Hematopoietic multipotent progenitor cell (in vitro differentiated cells): ENCODE data around the gene PARD3. TPM values are rescaled to one million over a fixed set of nuclear protein-coding genes. Genes with fewer than 3 reads are reported as not detected.
A peak's percentile ranks its signal among the peaks of the same experiment; 100 is the strongest.

Experiments
- DNase-seq, 3 donors: peaks; one replicate each; pipeline ENCODE4 v3.0.0-alpha.2; 2011 to 2015; ENCODE audit warnings: low read depth in 2 of 3, low spot score in 2 of 3
- total RNA-seq: library from RNA; depleted of rRNA; stranded (reverse); fragments of >200 nt; gene quantifications from one replicate; pipeline ENCODE4 v1.2.3, GENCODE V29; 2012

The PARD3 gene
- total RNA-seq, 1 donor = 3.2 TPM

DNA sequence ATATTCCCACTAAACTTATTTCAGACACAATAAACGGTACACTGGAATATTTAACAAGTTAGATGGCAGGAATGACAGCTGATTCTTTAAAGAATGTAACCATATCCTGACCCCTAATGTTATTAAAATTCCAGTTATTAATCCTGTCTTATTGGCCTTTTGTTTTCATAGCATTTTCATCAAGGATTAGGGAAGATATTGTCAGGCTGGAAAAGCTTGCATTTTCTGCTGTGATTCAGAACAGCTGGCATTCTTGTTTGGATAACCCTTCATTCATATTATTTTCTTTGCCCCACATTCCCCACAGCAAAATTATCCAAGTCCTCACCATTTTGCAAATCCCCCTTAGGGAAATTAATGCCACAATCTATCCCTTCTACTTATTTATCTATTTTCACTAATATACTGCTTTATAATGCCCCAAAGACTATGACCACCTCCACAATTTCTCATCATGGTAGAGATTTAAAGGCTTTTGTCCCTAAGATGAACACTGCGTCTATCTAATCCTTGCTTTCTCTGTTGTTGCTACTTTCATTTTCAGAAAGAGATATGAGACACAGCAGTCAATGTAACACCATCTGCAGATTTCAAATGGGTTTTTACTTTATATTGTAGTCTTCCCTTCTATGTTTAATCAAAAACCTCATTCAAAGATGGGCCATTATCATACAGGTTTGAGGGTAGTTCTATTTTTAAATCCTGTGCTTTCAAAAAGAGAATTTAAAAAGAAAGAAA, 475.1 kb downstream of the PARD3 start:
- no peak for DNase-seq

DNA sequence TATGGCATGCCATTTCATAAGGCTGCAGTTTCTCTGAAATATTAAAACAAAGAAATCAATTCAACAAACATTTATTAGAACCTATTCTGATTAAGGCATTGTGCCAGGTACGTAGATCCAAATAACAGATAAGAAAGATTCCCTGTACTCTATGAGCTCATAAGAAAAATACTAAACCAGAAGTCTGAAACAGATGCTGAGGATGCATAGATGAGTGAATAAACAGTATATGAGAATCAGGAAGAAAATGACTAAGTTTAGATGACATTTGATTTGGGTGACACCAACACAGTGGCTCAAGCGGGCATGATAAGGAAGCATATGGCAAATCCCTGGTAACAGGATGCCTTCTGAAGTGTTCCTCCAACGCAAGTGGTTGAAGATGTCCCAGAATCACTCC, 477.2 kb downstream of the PARD3 start:
- DNase-seq = no peak

- DNase-seq = no peak
These were observed 479.0 kb downstream of the PARD3 start for GRCh38 chr10:34335960-34336690.

DNA sequence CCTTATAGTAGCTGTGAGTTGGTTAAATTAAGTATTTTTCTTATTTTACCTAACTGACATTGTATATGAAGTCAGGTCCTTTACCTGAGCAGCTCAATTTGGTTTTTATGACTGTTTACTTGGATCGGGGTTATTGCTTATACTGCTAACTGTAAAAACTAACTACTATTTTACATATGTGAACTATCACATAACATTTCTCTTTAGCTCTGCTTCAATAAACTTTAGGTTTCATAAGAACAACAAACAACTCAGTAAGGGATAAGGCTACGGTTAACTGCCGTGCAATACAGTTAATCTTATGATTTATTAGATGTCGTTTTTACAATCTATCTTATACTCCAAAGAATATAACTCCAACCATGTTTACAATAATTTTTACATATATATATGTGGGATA, 480.2 kb downstream of the PARD3 start:
- DNase-seq = no peak

DNA sequence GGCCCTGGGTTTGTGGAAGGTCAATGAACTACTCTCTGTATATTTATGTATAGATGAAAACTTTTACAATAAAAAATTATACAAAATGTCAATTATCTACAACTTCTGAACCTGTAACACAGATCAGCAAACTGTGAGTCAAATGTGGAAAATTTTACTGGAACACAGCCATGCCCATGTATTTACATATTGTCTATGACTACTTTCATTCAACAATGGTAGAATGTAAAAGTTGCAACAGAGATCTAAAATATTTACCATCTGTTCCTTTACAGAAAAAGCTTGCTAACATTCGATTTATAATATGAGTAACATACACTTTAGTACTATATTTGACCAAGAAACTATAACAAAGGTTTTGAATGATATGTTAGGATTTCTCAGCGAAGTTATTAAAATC, 481.6 kb downstream of the PARD3 start:
- DNase-seq = no peak

DNA sequence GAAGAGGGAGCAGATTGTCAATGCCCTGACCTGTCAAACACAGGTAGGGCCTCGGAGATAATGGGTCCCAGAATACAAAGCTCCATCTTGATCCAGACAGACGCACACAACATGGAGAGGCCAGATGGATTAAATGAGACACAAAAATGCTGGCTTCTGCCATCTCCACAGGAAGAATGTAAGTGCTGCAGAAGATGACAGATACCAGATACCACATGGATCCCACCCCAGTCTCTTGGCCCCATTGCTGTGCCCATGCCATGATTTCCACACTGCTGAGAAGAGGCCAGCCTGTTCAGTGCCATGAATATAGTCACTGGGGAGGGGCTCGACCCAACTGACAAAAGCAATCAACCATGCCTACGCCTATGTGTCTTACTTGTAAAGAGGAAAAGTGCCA, 487.9 kb downstream of the PARD3 start:
- DNase-seq = no peak

GRCh38 chr10:34323192-34323591, 491.9 kb downstream of the PARD3 start:
- DNase-seq = no peak

DNA sequence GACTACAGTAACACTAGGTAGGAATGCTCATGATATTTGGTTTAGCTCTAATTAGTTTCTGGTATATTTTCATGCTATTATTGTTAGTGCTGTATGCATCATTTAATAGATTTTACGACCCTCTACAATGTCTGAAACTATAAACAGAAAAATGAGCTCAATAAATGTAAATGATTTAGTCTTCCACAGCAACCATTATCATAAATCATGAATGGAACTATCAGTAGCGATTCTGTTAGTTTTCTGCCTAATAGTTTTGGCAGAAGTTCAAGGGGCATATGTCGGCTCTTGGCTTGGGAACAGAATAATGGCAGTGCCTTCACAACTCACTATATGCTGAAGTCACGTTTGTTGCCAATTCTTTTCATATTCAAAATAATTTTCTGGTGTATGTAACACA, 494.8 kb downstream of the PARD3 start:
- no peak for DNase-seq

DNA sequence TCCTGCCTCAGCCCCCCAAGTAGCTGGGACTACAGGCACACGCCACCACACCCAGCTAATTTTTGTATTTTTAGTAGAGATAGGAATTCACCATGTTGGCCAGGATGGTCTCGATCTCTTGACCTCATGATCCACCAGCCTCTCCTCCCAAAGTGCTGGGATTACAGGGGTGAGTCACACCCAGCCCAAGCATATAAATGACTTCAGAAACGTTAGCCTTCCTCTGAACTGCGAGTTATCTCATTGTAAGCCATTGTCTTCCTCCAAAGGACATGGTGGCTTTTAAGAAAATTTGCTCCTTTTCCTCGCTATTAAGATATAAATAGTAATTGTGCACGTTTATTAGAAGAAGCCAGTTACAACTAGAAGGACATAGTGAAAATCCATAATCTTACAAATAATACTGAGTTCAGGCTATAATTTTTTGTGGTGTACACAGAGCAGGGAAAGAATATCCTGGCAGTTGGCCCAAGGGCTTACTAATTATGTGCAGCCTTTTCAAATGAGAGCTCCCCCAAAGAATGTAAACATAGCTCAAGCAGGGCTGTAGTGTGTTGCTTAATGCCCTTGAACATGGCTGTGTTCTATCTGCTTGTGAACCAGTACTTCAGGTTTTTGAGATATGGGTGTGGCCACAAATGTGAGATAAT, 495.8 kb downstream of the PARD3 start:
- no peak for DNase-seq

DNA sequence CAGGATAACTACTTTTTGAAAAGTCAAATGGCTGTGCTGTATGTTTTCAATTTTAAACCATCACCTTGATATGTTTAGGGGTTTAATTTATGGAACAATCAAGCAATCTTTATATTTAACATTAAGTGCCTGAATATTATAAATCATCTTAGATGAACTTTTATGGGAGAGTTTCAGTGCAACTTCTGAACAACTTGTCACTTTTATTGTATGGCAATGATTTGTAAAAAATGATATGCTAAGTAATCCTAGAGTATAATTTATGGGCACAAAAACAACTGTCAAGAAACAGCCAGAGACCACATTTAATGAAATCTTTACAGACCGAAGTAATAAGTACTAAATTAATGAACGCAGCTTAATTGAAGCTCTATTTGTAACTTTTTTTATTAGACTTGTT, 498.9 kb downstream of the PARD3 start:
- no peak for DNase-seq

DNA sequence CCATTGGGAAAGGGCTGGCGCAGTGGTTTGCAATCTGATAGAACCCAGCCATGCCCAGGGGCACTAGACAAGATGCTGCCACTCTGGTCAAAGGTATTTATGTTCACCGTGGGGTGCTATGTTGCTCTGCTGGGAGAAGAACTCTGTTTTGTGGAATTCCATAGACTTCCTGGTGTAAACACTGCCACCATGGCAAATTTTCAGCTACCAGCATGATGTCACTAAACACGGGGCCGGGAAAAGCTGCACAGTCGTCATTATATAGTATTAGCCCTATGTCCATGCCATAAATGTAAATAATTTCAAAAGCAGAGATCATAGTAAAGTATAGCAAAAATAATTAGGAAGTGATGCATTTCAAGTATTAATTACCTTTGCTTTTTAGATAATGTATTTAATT, 500.6 kb downstream of the PARD3 start:
- DNase-seq = no peak

GRCh38 chr10:34313888-34314287, 501.2 kb downstream of the PARD3 start:
- no peak for DNase-seq

- DNase-seq = no peak
These were observed 501.7 kb downstream of the PARD3 start for GRCh38 chr10:34313353-34313752.

DNA sequence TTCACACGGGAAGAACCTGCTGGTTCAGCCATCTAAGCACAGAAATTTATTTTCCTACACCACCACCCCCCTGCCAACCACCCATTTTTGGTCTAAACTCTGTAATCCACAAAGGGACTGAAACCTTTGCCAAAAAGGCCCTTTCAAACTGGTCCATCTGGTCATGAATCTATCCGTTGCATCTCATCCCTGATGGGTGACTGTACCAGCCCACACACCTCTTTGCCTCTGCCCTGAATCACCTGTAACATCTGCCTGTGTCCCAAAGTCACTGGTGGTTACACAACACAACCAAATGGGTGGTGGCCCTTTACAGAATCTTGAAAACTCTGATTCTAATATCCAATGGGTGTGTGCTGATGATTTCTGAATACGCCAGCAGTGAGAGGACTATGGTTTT, 503.4 kb downstream of the PARD3 start:
- DNase-seq = no peak

GRCh38 chr10:34310234-34310633, 504.9 kb downstream of the PARD3 start:
- DNase-seq = no peak

DNA sequence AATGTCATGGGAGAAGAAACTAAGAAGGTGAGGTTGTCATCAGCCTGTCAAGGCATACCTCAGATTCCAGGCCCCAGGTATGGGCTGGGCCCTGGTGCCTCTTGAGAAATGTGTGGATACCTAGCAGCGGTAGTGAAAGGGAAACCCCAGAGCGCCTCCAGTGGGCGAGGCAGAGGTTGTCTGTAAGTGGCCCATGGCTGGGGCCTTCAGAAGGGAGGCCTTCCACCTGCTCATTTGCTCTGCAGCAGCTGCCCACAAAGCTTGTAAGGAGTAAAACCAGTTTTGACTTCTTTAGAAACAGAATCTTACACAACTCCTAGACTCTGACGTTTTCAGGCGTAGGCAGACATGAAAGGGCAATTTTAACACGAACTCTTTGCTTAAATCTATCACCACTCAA, 509.9 kb downstream of the PARD3 start:
- DNase-seq = no peak

DNA sequence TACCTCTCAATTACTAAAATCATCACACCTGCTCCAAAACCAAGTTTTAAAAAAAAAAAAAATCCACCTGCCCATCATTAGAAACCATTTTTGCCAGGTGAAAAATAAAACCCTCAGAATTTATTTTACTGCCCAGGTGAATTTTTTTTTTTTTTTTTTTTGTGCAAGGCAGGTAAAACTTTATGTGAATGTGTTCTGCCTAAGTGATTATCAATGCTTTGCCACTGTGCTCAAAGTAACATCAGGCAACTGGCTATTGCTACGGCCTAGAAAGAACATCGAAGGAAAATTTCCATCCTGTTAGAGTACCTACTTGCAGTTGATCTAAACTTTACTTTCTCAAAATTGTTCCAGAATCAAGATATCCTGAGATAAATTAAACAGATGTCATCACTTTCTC, 512.1 kb downstream of the PARD3 start:
- no peak for DNase-seq

- no peak for DNase-seq
These were observed 515.9 kb downstream of the PARD3 start for GRCh38 chr10:34299105-34299611.

DNA sequence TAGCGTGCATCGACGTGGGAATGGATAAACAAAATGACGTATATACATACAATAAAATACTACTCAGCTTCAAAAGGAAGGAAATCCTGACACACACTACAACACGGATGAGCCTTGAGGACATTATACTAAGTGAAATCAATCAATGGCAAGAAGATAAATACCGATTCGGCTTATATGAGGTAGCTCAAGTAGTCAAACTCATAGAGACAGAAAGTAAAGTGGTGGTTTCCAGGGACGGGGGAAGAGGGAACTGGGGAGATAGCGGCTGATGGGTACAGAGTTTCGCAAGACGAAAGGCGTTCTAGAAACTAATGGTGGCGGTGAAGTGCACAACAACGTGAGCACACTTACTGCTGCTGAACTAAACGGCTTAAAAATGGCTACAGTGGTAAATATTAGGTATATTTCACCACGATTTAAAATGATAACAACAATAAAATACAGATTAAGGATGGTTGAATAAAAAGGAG, 516.7 kb downstream of the PARD3 start:
- DNase-seq = no peak

DNA sequence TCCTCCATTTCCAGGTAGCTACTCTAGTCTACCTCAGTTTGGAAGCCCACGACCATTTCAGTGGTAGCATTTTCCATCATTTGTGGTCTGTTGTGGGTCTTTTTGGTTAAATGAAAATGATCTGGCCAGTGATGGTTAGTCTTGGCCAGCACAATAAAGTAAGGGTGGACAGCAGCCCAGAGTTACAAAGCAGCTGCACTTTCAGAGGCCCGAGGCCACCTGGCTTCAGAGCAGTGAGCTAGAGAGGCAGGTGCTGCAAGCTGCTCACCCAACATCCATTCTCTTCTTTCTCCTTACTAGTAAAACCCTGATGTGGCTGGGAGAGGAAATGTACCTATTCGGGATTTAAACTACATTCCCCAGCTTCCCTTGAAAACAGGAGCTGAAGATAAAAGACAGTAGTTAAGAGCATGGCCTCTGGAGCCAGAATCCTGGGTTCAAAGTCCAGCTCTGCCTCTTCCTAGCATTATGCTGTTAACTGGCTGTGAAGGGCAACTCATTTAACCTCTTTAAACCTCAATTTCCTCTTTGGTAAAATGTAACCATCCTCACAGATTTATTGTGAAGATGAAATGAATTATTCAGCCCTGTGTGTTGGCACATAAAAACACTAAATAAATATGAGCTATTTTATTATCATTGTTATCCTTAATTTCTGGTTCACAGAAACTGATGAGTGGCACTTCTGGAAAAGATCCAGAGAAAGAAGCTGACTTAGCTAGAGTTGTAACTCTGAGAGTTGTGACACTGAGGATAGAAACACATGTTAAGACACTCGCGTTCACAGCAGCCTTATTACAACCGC, 517.4 kb downstream of the PARD3 start:
- no peak for DNase-seq

DNA sequence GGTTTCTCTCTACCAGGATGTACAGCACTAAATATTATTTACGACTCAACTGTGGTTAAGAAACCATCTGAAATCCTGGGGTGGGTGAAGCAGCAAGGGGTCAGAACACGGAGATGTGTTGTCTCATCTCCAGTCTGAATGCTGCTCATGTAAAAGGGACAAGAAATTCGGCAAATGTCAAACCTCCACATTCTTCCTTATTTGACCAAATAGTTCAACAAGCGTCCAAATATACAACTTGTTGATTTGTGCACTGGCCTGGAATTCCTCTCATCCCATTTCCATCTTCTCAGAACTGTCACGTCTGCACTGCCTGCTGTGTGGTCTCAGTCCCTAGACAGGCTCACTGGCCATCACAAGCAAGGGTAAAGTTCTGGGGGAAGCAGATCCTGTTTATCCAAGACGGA, 520.0 kb downstream of the PARD3 start:
- peak in 1 of 3 donors; percentile 42 for DNase-seq
